HS-5 (cell line): ENCODE data around the gene POLR1E.
A peak's percentile ranks its signal among the peaks of the same experiment; 100 is the strongest.

Experiments used
- DNase-seq: peaks from one replicate; pipeline ENCODE4 v3.0.0-alpha.2; 2012; ENCODE audit warnings: low read depth

POLR1E gene

GRCh38 chr9:37485389-37486255 lies at the start of gene POLR1E:
TSS of gene POLR1E (plus strand) at chr9:37485948. CDS start at chr9:37486048, 100 bp downstream.
- peak; percentile 82 for DNase-seq

- DNase-seq: no peak
These were observed 49.2 kb upstream of the POLR1E start for GRCh38 chr9:37436540-37436939.

- no peak for DNase-seq
These were observed 48.7 kb upstream of the POLR1E start for GRCh38 chr9:37437010-37437409.

GRCh38 chr9:37437621-37438020 lies 48.1 kb upstream of the POLR1E start:
- DNase-seq: no peak

- DNase-seq: no peak
These were observed 47.4 kb upstream of the POLR1E start for GRCh38 chr9:37438359-37438758.

- DNase-seq: no peak
These were observed 43.9 kb upstream of the POLR1E start for GRCh38 chr9:37441776-37442370.

- no peak for DNase-seq
These were observed 43.2 kb upstream of the POLR1E start for GRCh38 chr9:37442556-37442955.

GRCh38 chr9:37443566-37443965 lies 42.2 kb upstream of the POLR1E start:
- no peak for DNase-seq

- no peak for DNase-seq
These were observed 40.9 kb upstream of the POLR1E start for GRCh38 chr9:37444890-37445289.

GRCh38 chr9:37445832-37446231 lies 39.9 kb upstream of the POLR1E start:
- DNase-seq: no peak

GRCh38 chr9:37446401-37446800 lies 39.3 kb upstream of the POLR1E start:
- DNase-seq: no peak

GRCh38 chr9:37447111-37447510 lies 38.6 kb upstream of the POLR1E start:
- DNase-seq: no peak

GRCh38 chr9:37449862-37450632 lies 35.7 kb upstream of the POLR1E start:
- no peak for DNase-seq

GRCh38 chr9:37451628-37452027 lies 34.1 kb upstream of the POLR1E start:
- DNase-seq: no peak

- no peak for DNase-seq
These were observed 33.1 kb upstream of the POLR1E start for GRCh38 chr9:37452611-37453010.

GRCh38 chr9:37453827-37454226 lies 31.9 kb upstream of the POLR1E start:
- no peak for DNase-seq

- DNase-seq: no peak
These were observed 31.5 kb upstream of the POLR1E start for GRCh38 chr9:37454238-37454637.

- no peak for DNase-seq
These were observed 29.7 kb upstream of the POLR1E start for GRCh38 chr9:37455884-37456647.

GRCh38 chr9:37456817-37457216 lies 28.9 kb upstream of the POLR1E start:
- no peak for DNase-seq

- no peak for DNase-seq
These were observed 21.7 kb upstream of the POLR1E start for GRCh38 chr9:37464006-37464405.

GRCh38 chr9:37464426-37465248 lies 21.1 kb upstream of the POLR1E start:
- DNase-seq: peak; percentile 50
